ENCODE results near the gene TNKS2. TPM values are rescaled to one million over a fixed set of nuclear protein-coding genes. Genes with fewer than 3 reads are reported as not detected.
A peak's percentile ranks its signal among the peaks of the same experiment; 100 is the strongest.

The TNKS2 gene
- total and polyA plus RNA-seq, 2 donors (not counting 1 experiment from before 2014, with no cell fraction given), result 17.5 to 45.8 TPM

- H3K27ac Mint-ChIP-seq, result no peak overlapping the region
- TF ChIP-seq EZH2 (IDR thresholded peaks at IDR 0.05; ENCODE audit: borderline replicate concordance, insufficient read depth, low read depth, low read length, poor library complexity, severe bottlenecking) (no peak), CTCF (IDR thresholded peaks at IDR 0.05) (no peak)
- peaks cover 15 to 34% of the 10 kb centered on the region in 2 experiments for H3K36me3 ChIP-seq (replicated peaks in 1 of 2; ENCODE audit: control extremely low read depth in 1 of 2, control insufficient read depth in 1 of 2, extremely low read depth in 1 of 2, insufficient read depth in 2 of 2, low read length in 1 of 2)
- H3K4me3 Mint-ChIP-seq, result peak overlapping the region; percentile 13
- H3K27me3 ChIP-seq (replicated peaks in 1 of 4; ENCODE audit: control extremely low read depth in 1 of 4, control insufficient read depth in 3 of 4, insufficient read depth in 4 of 4, low read length in 3 of 4), result no peaks in the 10 kb centered on the region
- peak overlapping the region; percentile 90 for H3K4me2 ChIP-seq (replicated peaks; ENCODE audit: low read depth, low read length, poor library complexity, severe bottlenecking)
- no peak for ATAC-seq (ENCODE audit: low read depth)
- intact Hi-C loops (cut with micrococcal nuclease), result no loop called here
- no peak for DNase-seq
- H3K9me3 ChIP-seq (ENCODE audit: control extremely low read depth in 1 of 3, control insufficient read depth in 2 of 3, insufficient read depth in 1 of 3, low read length in 2 of 3), result no peaks in the 10 kb centered on the region
- no peaks in the 10 kb centered on the region for H3K27me3 Mint-ChIP-seq
- H4K20me1 ChIP-seq (ENCODE audit: control insufficient read depth, insufficient read depth, low read length, poor library complexity, severe bottlenecking), result peaks cover 62% of the 10 kb centered on the region
- H3K79me2 ChIP-seq (ENCODE audit: control insufficient read depth, insufficient read depth, low read length), result peaks cover 78% of the 10 kb centered on the region
- WGBS (ENCODE audit: insufficient coverage), result no CpG with 5 or more reads among the region's 1 CpG
- no peak overlapping the region for H3K9ac ChIP-seq (ENCODE audit: low read length)
- POLR2A ChIA-PET, result no interaction called here
- H3K4me1 Mint-ChIP-seq, result peaks cover 77% of the 10 kb centered on the region
- H3K4me3 ChIP-seq (ENCODE audit: control extremely low read depth in 1 of 5, extremely low read depth in 1 of 5, insufficient read depth in 1 of 5, low read depth in 2 of 5, low read length in 4 of 5), result no peak overlapping the region
- no peaks in the 10 kb centered on the region for H3K9me3 Mint-ChIP-seq (ENCODE audit: insufficient read depth)
- H3K4me1 ChIP-seq (ENCODE audit: control insufficient read depth in 2 of 2, insufficient read depth in 2 of 2, low read length in 2 of 2), result peaks cover 43 to 44% of the 10 kb centered on the region in 2 donors
- CTCF ChIA-PET, result interaction anchor here (5.5 to 5.8 kb wide), 2 partner anchors 41 to 112 kb away, joined by 32 to 34 read pairs; no protein-coding TSS in a partner anchor
- H2AFZ ChIP-seq (ENCODE audit: insufficient read depth, low read depth, low read length, poor library complexity, severe bottlenecking), result no peak overlapping the region
- peak overlapping the region in 1 of 2 donors; percentile 97 for H3K27ac ChIP-seq (ENCODE audit: low read length in 2 of 2)
These were observed 2.5 kb downstream of the TNKS2 start for GRCh38 chr10:91800756-91801155.

GRCh38 chr10:91803386-91804125 is 5.3 kb downstream of the TNKS2 start:
- H3K27ac Mint-ChIP-seq, result no peak overlapping the region
- 100% methylated on average over 2 of the region's 3 CpGs for WGBS (ENCODE audit: insufficient coverage)

More at GRCh38 chr10:91803386-91804125, 5.3 kb downstream of the TNKS2 start:
- H2AFZ ChIP-seq (ENCODE audit: insufficient read depth, low read depth, low read length, poor library complexity, severe bottlenecking), result no peak overlapping the region
- no peaks in the 10 kb centered on the region for H3K27me3 ChIP-seq (replicated peaks in 1 of 4; ENCODE audit: control extremely low read depth in 1 of 4, control insufficient read depth in 3 of 4, insufficient read depth in 4 of 4, low read length in 3 of 4)
- no peak for TF ChIP-seq CTCF (IDR thresholded peaks at IDR 0.05)
- no peak for TF ChIP-seq EZH2 (IDR thresholded peaks at IDR 0.05; ENCODE audit: borderline replicate concordance, insufficient read depth, low read depth, low read length, poor library complexity, severe bottlenecking)
- ChIA-PET POLR2A (no interaction called here), CTCF (no interaction called here)
- no peak overlapping the region for H3K4me3 ChIP-seq (ENCODE audit: control extremely low read depth in 1 of 5, extremely low read depth in 1 of 5, insufficient read depth in 1 of 5, low read depth in 2 of 5, low read length in 4 of 5)
- H3K36me3 ChIP-seq (replicated peaks in 1 of 2; ENCODE audit: control extremely low read depth in 1 of 2, control insufficient read depth in 1 of 2, extremely low read depth in 1 of 2, insufficient read depth in 2 of 2, low read length in 1 of 2), result peaks cover 18 to 43% of the 10 kb centered on the region in 2 experiments
- peaks cover 25 to 28% of the 10 kb centered on the region in 2 donors for H3K4me1 ChIP-seq (ENCODE audit: control insufficient read depth in 2 of 2, insufficient read depth in 2 of 2, low read length in 2 of 2)
- H3K9ac ChIP-seq (ENCODE audit: low read length), result no peak overlapping the region
- H4K20me1 ChIP-seq (ENCODE audit: control insufficient read depth, insufficient read depth, low read length, poor library complexity, severe bottlenecking), result peaks cover 86% of the 10 kb centered on the region
- H3K9me3 ChIP-seq (ENCODE audit: control extremely low read depth in 1 of 3, control insufficient read depth in 2 of 3, insufficient read depth in 1 of 3, low read length in 2 of 3), result no peaks in the 10 kb centered on the region
- no peaks in the 10 kb centered on the region for H3K9me3 Mint-ChIP-seq (ENCODE audit: insufficient read depth)
- no peak for DNase-seq
- H3K27me3 Mint-ChIP-seq, result no peaks in the 10 kb centered on the region
- peaks cover 94% of the 10 kb centered on the region for H3K79me2 ChIP-seq (ENCODE audit: control insufficient read depth, insufficient read depth, low read length)
- peaks cover 59% of the 10 kb centered on the region for H3K4me1 Mint-ChIP-seq
- no peak overlapping the region for H3K4me3 Mint-ChIP-seq
- H3K27ac ChIP-seq (ENCODE audit: low read length in 2 of 2), result no peak overlapping the region
- peak overlapping the region; percentile 3 for H3K4me2 ChIP-seq (replicated peaks; ENCODE audit: low read depth, low read length, poor library complexity, severe bottlenecking)
- ATAC-seq (ENCODE audit: low read depth), result no peak
- intact Hi-C loops (cut with micrococcal nuclease), result no loop called here

Data from B cell (primary cell).